Right lobe of liver (tissue), 4 donors: Measurements from ENCODE around the gene C1orf185.

Source experiments
- POLR2A ChIP-seq: fragments of 450-650 bp; IDR thresholded peaks from one replicate; pipeline ENCODE4 v1.6.1; 2017; ENCODE audit warnings: antibody characterized with exemption, mild to moderate bottlenecking
- TF ChIP-seq, protein P1 (sequence below), 4 donors: fragments of 200-600 bp in 3 of 4; fragments of 450-650 bp in 1 of 4; IDR thresholded peaks; one replicate each; pipeline versions ENCODE4 v1.5.1 to v1.8.0; 2016 to 2022; ENCODE audit warnings: antibody characterized with exemption in 4 of 4, mild to moderate bottlenecking in 2 of 4
- donor health status: DM: no; HTN: no; CAD: no.
- donor health status: DM: no; HTN: no; CAD: no.
- donor health status: DM: no; HTN: yes; CAD: no.

DNA sequence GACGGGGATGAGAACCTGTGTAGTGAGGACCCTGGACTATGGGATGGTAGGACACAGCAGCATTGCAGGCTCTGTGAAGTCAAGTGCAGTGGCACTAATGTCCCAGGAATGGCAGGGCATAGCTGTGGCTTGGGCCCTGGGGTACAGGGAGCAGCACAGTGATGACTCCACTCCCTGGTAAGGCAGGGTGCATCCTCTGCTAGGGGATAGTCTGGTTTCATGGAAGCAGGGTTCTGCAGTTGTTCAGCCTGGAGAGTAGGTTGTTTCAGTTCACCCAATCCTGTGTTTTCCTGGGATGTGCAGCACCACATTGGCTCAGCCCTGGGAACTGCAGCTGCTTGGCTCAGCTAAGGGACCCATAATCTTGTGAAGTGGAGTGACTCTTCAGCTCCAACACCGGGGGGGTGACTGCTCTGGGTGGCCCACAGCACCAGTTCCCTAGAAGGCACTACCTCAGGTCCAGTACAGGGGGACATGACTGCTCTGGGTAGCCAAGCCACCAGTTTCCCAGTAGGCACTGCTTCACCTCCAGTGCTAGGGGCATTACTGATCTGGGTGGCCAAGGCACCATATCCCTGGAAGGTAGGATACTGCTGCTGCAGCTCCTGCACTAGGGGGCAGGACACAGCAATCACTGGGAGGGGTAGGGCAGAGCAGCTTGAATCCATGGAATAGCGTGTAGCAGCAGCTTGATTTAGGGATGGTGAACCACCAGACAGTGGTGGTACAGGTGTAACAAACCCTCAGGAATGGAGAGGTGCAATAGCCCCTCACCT lies 15.3 kb upstream of the C1orf185 start:
- TF ChIP-seq, protein P1, sequence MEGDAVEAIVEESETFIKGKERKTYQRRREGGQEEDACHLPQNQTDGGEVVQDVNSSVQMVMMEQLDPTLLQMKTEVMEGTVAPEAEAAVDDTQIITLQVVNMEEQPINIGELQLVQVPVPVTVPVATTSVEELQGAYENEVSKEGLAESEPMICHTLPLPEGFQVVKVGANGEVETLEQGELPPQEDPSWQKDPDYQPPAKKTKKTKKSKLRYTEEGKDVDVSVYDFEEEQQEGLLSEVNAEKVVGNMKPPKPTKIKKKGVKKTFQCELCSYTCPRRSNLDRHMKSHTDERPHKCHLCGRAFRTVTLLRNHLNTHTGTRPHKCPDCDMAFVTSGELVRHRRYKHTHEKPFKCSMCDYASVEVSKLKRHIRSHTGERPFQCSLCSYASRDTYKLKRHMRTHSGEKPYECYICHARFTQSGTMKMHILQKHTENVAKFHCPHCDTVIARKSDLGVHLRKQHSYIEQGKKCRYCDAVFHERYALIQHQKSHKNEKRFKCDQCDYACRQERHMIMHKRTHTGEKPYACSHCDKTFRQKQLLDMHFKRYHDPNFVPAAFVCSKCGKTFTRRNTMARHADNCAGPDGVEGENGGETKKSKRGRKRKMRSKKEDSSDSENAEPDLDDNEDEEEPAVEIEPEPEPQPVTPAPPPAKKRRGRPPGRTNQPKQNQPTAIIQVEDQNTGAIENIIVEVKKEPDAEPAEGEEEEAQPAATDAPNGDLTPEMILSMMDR (IDR thresholded peaks at IDR 0.05) = no peak
- TF ChIP-seq POLR2A = no peak
